ENCODE data around the gene RRAGB. TPM values are rescaled to one million over a fixed set of nuclear protein-coding genes. Genes with fewer than 3 reads are reported as not detected.
"Not testable (repeated sequence)": the region's sequence is repeated elsewhere in the genome, so short reads cannot be mapped to it uniquely, and the experiment has no call there.

RRAGB gene
- polyA plus RNA-seq, 2 donors: 8.5 to 8.7 TPM

GRCh38 chrX:55754861-55755294 is 37.3 kb downstream of the RRAGB start:
- no peaks in the 10 kb centered on the region for H3K9me3 ChIP-seq (ENCODE audit: control insufficient read depth in 2 of 2, insufficient read depth in 1 of 2, low read depth in 1 of 2, low read length in 1 of 2)
- no peak overlapping the region for H3K4me3 ChIP-seq (ENCODE audit: low read depth in 1 of 2, low read length in 2 of 2)
- H3K36me3 ChIP-seq (ENCODE audit: control insufficient read depth in 2 of 2, insufficient read depth in 2 of 2, low read length in 1 of 2): no peaks in the 10 kb centered on the region
- H3K27ac ChIP-seq (ENCODE audit: low read depth in 2 of 2, low read length in 1 of 2): no peak overlapping the region
- no peaks in the 10 kb centered on the region for H3K27me3 ChIP-seq (ENCODE audit: control insufficient read depth in 1 of 2, insufficient read depth in 2 of 2, low read length in 2 of 2)
- 80 to 81% methylated on average over 3 of the region's 3 CpGs for WGBS, 2 donors
- H3K4me1 ChIP-seq (ENCODE audit: control insufficient read depth in 2 of 2, insufficient read depth in 2 of 2, low read length in 1 of 2): no peaks in the 10 kb centered on the region

DNA sequence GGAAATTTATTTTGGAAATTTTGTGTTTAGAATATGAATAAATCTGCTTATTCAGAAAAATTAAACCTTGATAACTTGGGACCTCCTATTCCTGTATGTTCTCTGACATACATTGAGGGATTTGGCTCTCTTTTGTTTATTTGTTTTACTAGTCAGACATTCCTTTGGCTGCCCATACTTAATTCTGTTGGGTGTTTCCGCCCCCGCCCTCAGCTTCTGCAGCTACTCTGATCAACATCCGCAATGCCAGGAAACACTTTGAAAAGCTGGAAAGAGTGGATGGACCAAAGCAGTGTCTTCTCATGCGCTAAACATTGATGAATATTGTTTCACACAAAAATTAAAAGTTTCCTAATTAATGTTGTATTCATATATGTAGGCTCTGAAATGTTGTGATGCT is 40.5 kb downstream of the RRAGB start:
- H3K36me3 ChIP-seq (ENCODE audit: control insufficient read depth in 2 of 2, insufficient read depth in 2 of 2, low read length in 1 of 2): no peaks in the 10 kb centered on the region
- H3K4me1 ChIP-seq (ENCODE audit: control insufficient read depth in 2 of 2, insufficient read depth in 2 of 2, low read length in 1 of 2): no peaks in the 10 kb centered on the region
- H3K27me3 ChIP-seq (ENCODE audit: control insufficient read depth in 1 of 2, insufficient read depth in 2 of 2, low read length in 2 of 2): peaks cover 0 to 2% of the 10 kb centered on the region in 2 donors
- H3K4me3 ChIP-seq (ENCODE audit: low read depth in 1 of 2, low read length in 2 of 2): no peak overlapping the region
- H3K9me3 ChIP-seq (ENCODE audit: control insufficient read depth in 2 of 2, insufficient read depth in 1 of 2, low read depth in 1 of 2, low read length in 1 of 2): no peaks in the 10 kb centered on the region
- 79 to 84% methylated on average over 4 of the region's 4 CpGs for WGBS, 2 donors
- no peak overlapping the region for H3K27ac ChIP-seq (ENCODE audit: low read depth in 2 of 2, low read length in 1 of 2)

GRCh38 chrX:55759478-55759877 is 41.9 kb downstream of the RRAGB start:
- Histone ChIP-seq H3K4me1 (ENCODE audit: control insufficient read depth in 2 of 2, insufficient read depth in 2 of 2, low read length in 1 of 2) (no peaks in the 10 kb centered on the region), H3K9me3 (ENCODE audit: control insufficient read depth in 2 of 2, insufficient read depth in 1 of 2, low read depth in 1 of 2, low read length in 1 of 2) (no peaks in the 10 kb centered on the region), H3K27me3 (ENCODE audit: control insufficient read depth in 1 of 2, insufficient read depth in 2 of 2, low read length in 2 of 2) (peaks cover 0 to 2% of the 10 kb centered on the region in 2 donors), H3K27ac (ENCODE audit: low read depth in 2 of 2, low read length in 1 of 2) (no peak overlapping the region), H3K36me3 (ENCODE audit: control insufficient read depth in 2 of 2, insufficient read depth in 2 of 2, low read length in 1 of 2) (no peaks in the 10 kb centered on the region), H3K4me3 (ENCODE audit: low read depth in 1 of 2, low read length in 2 of 2) (no peak overlapping the region)
- 79 to 97% methylated on average over 1 of the region's 1 CpG for WGBS, 2 donors

- 54 to 59% methylated on average over 1 of the region's 1 CpG for WGBS, 2 donors
- no peak overlapping the region for H3K27ac ChIP-seq (ENCODE audit: low read depth in 2 of 2, low read length in 1 of 2)
- no peaks in the 10 kb centered on the region for H3K36me3 ChIP-seq (ENCODE audit: control insufficient read depth in 2 of 2, insufficient read depth in 2 of 2, low read length in 1 of 2)
- H3K4me3 ChIP-seq (ENCODE audit: low read depth in 1 of 2, low read length in 2 of 2): no peak overlapping the region
- no peaks in the 10 kb centered on the region for H3K4me1 ChIP-seq (ENCODE audit: control insufficient read depth in 2 of 2, insufficient read depth in 2 of 2, low read length in 1 of 2)
- no peaks in the 10 kb centered on the region for H3K9me3 ChIP-seq (ENCODE audit: control insufficient read depth in 2 of 2, insufficient read depth in 1 of 2, low read depth in 1 of 2, low read length in 1 of 2)
- H3K27me3 ChIP-seq (ENCODE audit: control insufficient read depth in 1 of 2, insufficient read depth in 2 of 2, low read length in 2 of 2): no peaks in the 10 kb centered on the region
These were observed 49.6 kb downstream of the RRAGB start for GRCh38 chrX:55767100-55767499.

DNA sequence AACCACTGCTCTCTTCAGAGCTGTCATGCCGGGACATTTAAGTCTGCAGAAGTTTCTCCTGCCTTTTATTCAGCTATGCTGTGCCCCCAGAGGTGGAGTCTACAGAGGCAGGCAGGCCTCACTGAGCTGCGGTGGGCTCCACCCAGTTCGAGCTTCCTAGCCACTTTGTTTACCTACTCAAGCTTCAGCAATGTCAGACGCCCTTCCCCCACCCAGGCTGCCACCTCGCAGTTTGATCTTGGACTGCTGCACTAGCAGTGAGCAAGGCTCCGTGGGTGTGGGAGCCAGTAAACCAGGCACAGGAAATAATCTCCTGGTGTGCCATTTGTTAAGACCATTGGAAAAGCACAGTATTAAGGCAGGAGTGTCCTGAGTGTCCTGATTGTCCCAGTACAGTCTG is 56.9 kb downstream of the RRAGB start:
- H3K4me1 ChIP-seq (ENCODE audit: control insufficient read depth in 2 of 2, insufficient read depth in 2 of 2, low read length in 1 of 2); H3K27me3 ChIP-seq (ENCODE audit: control insufficient read depth in 1 of 2, insufficient read depth in 2 of 2, low read length in 2 of 2); H3K27ac ChIP-seq (ENCODE audit: low read depth in 2 of 2, low read length in 1 of 2); H3K36me3 ChIP-seq (ENCODE audit: control insufficient read depth in 2 of 2, insufficient read depth in 2 of 2, low read length in 1 of 2); H3K4me3 ChIP-seq (ENCODE audit: low read depth in 1 of 2, low read length in 2 of 2); H3K9me3 ChIP-seq (ENCODE audit: control insufficient read depth in 2 of 2, insufficient read depth in 1 of 2, low read depth in 1 of 2, low read length in 1 of 2): not testable (repeated sequence)
- WGBS, 2 donors: 58 to 60% methylated on average over 6 of the region's 6 CpGs

GRCh38 chrX:55777596-55777995 is 60.0 kb downstream of the RRAGB start:
- H3K4me1 ChIP-seq (ENCODE audit: control insufficient read depth in 2 of 2, insufficient read depth in 2 of 2, low read length in 1 of 2): no peaks in the 10 kb centered on the region
- H3K9me3 ChIP-seq (ENCODE audit: control insufficient read depth in 2 of 2, insufficient read depth in 1 of 2, low read depth in 1 of 2, low read length in 1 of 2): no peaks in the 10 kb centered on the region
- H3K36me3 ChIP-seq (ENCODE audit: control insufficient read depth in 2 of 2, insufficient read depth in 2 of 2, low read length in 1 of 2): no peaks in the 10 kb centered on the region
- no peak overlapping the region for H3K4me3 ChIP-seq (ENCODE audit: low read depth in 1 of 2, low read length in 2 of 2)
- 89 to 98% methylated on average over 2 of the region's 2 CpGs for WGBS, 2 donors
- no peaks in the 10 kb centered on the region for H3K27me3 ChIP-seq (ENCODE audit: control insufficient read depth in 1 of 2, insufficient read depth in 2 of 2, low read length in 2 of 2)
- no peak overlapping the region for H3K27ac ChIP-seq (ENCODE audit: low read depth in 2 of 2, low read length in 1 of 2)

DNA sequence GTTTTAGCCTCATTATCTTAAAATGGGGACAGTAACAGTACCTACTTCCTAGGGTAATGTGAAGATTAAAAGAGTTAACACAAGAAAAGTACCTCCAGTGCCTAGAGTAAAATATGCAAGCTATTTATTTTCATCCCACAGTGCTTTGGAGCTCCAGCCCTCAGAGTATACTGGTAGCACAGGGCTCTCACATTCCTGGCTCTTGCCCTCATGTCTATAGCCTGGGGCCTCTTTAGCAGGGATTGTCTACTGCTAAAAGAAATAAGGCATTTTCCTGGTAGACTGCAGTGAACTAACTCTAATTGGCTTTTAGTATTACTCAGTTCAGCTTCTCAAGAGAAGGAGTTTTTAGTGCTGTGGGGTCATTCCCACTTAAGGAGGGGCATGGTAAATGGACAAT is 60.8 kb downstream of the RRAGB start:
- no peaks in the 10 kb centered on the region for H3K4me1 ChIP-seq (ENCODE audit: control insufficient read depth in 2 of 2, insufficient read depth in 2 of 2, low read length in 1 of 2)
- no peaks in the 10 kb centered on the region for H3K9me3 ChIP-seq (ENCODE audit: control insufficient read depth in 2 of 2, insufficient read depth in 1 of 2, low read depth in 1 of 2, low read length in 1 of 2)
- H3K27me3 ChIP-seq (ENCODE audit: control insufficient read depth in 1 of 2, insufficient read depth in 2 of 2, low read length in 2 of 2): no peaks in the 10 kb centered on the region
- H3K27ac ChIP-seq (ENCODE audit: low read depth in 2 of 2, low read length in 1 of 2): no peak overlapping the region
- H3K36me3 ChIP-seq (ENCODE audit: control insufficient read depth in 2 of 2, insufficient read depth in 2 of 2, low read length in 1 of 2): no peaks in the 10 kb centered on the region
- H3K4me3 ChIP-seq (ENCODE audit: low read depth in 1 of 2, low read length in 2 of 2): no peak overlapping the region

GRCh38 chrX:55783723-55784122 is 66.2 kb downstream of the RRAGB start:
- WGBS, 2 donors: 73 to 84% methylated on average over 3 of the region's 3 CpGs
- Histone ChIP-seq H3K36me3 (ENCODE audit: control insufficient read depth in 2 of 2, insufficient read depth in 2 of 2, low read length in 1 of 2) (no peaks in the 10 kb centered on the region), H3K27me3 (ENCODE audit: control insufficient read depth in 1 of 2, insufficient read depth in 2 of 2, low read length in 2 of 2) (peaks cover 0 to 6% of the 10 kb centered on the region in 2 donors), H3K4me3 (ENCODE audit: low read depth in 1 of 2, low read length in 2 of 2) (no peak overlapping the region), H3K27ac (ENCODE audit: low read depth in 2 of 2, low read length in 1 of 2) (no peak overlapping the region), H3K9me3 (ENCODE audit: control insufficient read depth in 2 of 2, insufficient read depth in 1 of 2, low read depth in 1 of 2, low read length in 1 of 2) (no peaks in the 10 kb centered on the region), H3K4me1 (ENCODE audit: control insufficient read depth in 2 of 2, insufficient read depth in 2 of 2, low read length in 1 of 2) (peaks cover 0 to 2% of the 10 kb centered on the region in 2 donors)

DNA sequence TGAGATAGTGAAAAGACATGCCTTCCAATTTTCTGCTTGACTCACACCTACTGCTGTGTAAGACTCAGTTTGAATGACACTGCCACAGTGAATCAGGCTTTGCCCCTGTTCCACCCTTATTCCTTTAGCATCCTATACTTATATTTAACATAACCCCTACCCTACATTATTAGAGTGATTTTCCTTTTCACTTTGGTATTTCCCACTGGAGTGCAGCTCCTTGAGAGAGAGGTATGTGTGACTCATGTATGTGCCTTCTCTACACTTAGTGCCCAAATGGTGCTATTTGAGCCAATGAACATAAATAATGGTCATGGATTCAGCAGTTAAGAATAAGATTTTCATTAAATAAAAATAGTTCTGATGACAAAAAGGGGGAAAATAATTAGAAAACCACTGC is 69.5 kb downstream of the RRAGB start:
- H3K36me3 ChIP-seq (ENCODE audit: control insufficient read depth in 2 of 2, insufficient read depth in 2 of 2, low read length in 1 of 2): no peaks in the 10 kb centered on the region
- H3K9me3 ChIP-seq (ENCODE audit: control insufficient read depth in 2 of 2, insufficient read depth in 1 of 2, low read depth in 1 of 2, low read length in 1 of 2): no peaks in the 10 kb centered on the region
- H3K4me1 ChIP-seq (ENCODE audit: control insufficient read depth in 2 of 2, insufficient read depth in 2 of 2, low read length in 1 of 2): peaks cover 0 to 2% of the 10 kb centered on the region in 2 donors
- peaks cover 0 to 6% of the 10 kb centered on the region in 2 donors for H3K27me3 ChIP-seq (ENCODE audit: control insufficient read depth in 1 of 2, insufficient read depth in 2 of 2, low read length in 2 of 2)
- H3K4me3 ChIP-seq (ENCODE audit: low read depth in 1 of 2, low read length in 2 of 2): no peak overlapping the region
- no peak overlapping the region for H3K27ac ChIP-seq (ENCODE audit: low read depth in 2 of 2, low read length in 1 of 2)

GRCh38 chrX:55787727-55788126 is 70.2 kb downstream of the RRAGB start:
- no peaks in the 10 kb centered on the region for H3K9me3 ChIP-seq (ENCODE audit: control insufficient read depth in 2 of 2, insufficient read depth in 1 of 2, low read depth in 1 of 2, low read length in 1 of 2)
- 56 to 77% methylated on average over 2 of the region's 2 CpGs for WGBS, 2 donors

More at GRCh38 chrX:55787727-55788126, 70.2 kb downstream of the RRAGB start:
- H3K27ac ChIP-seq (ENCODE audit: low read depth in 2 of 2, low read length in 1 of 2): no peak overlapping the region
- peaks cover 0 to 2% of the 10 kb centered on the region in 2 donors for H3K4me1 ChIP-seq (ENCODE audit: control insufficient read depth in 2 of 2, insufficient read depth in 2 of 2, low read length in 1 of 2)
- H3K36me3 ChIP-seq (ENCODE audit: control insufficient read depth in 2 of 2, insufficient read depth in 2 of 2, low read length in 1 of 2): no peaks in the 10 kb centered on the region
- no peak overlapping the region for H3K4me3 ChIP-seq (ENCODE audit: low read depth in 1 of 2, low read length in 2 of 2)
- H3K27me3 ChIP-seq (ENCODE audit: control insufficient read depth in 1 of 2, insufficient read depth in 2 of 2, low read length in 2 of 2): peaks cover 0 to 6% of the 10 kb centered on the region in 2 donors
